GM19351 (cell line): ENCODE data around the gene GJA4.

ENCODE experiments used
- ATAC-seq: cut with Tn5 transposase; IDR thresholded peaks from one replicate; pipeline ENCODE4 v1.9.1; 2021; ENCODE audit warnings: mild to moderate bottlenecking, moderate library complexity; ENCODE audit not compliant: unreplicated experiment

GJA4 gene

GRCh38 chr1:34829250-34829649 is 36.5 kb downstream of the GJA4 start:
- ATAC-seq = no peak

DNA sequence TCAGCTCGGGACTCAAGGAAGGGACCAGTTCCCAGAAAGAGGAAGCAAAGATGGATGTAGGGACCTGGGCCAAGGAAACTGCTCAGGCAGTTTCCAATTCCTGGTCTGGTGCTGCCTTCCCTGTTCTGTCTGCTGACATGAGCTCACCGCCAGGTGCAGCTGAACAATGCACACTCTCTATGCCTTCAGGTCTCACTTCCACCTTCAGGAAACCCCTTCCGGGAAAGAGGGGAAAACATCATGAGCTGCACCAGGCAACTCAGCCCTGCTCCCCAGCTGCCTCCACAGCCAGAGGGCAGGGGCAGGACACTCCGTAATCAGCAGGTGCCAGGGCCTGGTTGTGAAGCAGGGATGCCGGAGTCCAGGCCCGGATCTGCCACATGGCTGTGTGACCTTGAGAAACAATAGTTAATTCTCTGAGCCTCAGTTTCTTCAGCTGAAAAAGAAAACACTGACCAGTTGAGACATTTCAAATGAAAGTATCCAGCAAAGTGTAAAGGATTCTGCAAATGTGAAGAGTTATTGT is 39.0 kb downstream of the GJA4 start:
- ATAC-seq = no peak

GRCh38 chr1:34833711-34834110 is 40.9 kb downstream of the GJA4 start:
- no peak for ATAC-seq

- ATAC-seq = no peak
Observed at GRCh38 chr1:34839526-34840305, 46.9 kb downstream of the GJA4 start.

- no peak for ATAC-seq
Observed at GRCh38 chr1:34840426-34840825, 47.6 kb downstream of the GJA4 start.

DNA sequence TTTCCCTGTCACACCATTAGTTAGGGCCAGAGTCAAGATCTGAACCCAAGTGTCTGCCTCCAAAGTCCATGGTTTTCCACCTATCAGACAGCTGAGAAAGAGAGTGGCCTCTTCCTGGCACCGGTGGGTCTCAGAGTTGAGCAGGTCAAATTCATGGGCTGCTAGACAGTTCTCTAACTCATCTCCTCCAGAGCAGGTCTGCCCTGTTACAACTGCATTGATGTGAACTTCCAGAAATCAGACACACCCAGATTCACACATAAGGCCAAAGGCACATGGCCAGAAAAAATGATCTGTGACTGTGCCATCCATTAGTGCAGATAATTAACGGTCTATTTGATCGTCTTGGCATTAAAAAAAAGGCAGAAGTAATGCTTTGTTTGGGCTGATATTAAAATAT is 49.3 kb downstream of the GJA4 start:
- ATAC-seq = no peak

DNA sequence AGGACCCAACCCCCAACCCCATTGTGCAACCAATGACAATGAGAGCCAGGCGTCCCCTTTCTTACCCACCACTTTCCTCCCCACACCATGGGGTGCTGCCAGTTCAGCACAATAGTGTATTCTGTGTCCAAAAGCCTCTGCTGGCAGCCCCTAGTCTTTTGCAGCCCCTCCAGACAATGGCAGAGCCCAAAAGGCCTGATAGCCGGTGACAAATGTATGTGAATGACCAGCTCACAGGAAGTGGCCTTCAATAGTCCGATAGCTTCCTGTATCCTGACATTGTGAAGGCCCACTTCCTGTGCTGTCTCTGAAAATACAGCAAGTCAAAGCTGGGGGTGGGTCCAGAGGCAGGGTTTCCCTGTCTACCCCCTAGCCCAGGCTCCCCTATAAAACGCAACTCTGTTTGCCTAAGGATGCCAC is 50.2 kb downstream of the GJA4 start:
- no peak for ATAC-seq

GRCh38 chr1:34843392-34844251 is 50.8 kb downstream of the GJA4 start:
- no peak for ATAC-seq

DNA sequence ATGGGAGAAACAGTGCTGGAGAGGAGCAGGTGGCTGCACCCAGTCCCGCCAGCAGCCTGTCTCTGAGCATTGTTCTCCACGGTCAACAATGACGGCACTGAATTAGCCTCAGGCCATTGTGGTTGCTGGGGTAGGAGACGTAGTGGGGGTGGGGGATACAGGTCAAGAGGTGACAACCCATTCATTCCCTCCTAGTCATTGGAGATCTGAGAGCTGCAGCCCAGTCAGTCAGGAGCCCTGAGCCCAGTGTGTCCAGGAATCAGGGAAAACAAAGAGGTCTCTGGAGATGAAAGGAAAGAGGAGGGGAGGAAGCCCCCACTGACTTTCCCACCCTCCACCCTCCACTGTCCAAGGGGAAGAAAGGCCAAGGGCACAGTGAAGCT is 51.4 kb downstream of the GJA4 start:
- no peak for ATAC-seq
